ENCODE results near the gene MKKS.

MKKS gene

GRCh38 chr20:10374036-10374435 is 60.0 kb downstream of the MKKS start:
- DNase-seq (ENCODE audit: extremely low read depth, low read depth) = no peak
- TF ChIP-seq CTCF (IDR thresholded peaks at IDR 0.05; ENCODE audit: low read depth, low read length, missing control alignments) = no peak
- no peak overlapping the region for H3K4me3 ChIP-seq (replicated peaks; ENCODE audit: low read depth, low read length)

GRCh38 chr20:10371467-10371866 is 62.6 kb downstream of the MKKS start:
- no peak overlapping the region for H3K4me3 ChIP-seq (replicated peaks; ENCODE audit: low read depth, low read length)
- no peak for DNase-seq (ENCODE audit: extremely low read depth, low read depth)
- TF ChIP-seq CTCF (IDR thresholded peaks at IDR 0.05; ENCODE audit: low read depth, low read length, missing control alignments) = no peak

- TF ChIP-seq CTCF (IDR thresholded peaks at IDR 0.05; ENCODE audit: low read depth, low read length, missing control alignments) = no peak
- H3K4me3 ChIP-seq (replicated peaks; ENCODE audit: low read depth, low read length) = no peak overlapping the region
- DNase-seq (ENCODE audit: extremely low read depth, low read depth) = no peak
Measured at GRCh38 chr20:10370091-10370887, 63.7 kb downstream of the MKKS start.

- no peak for DNase-seq (ENCODE audit: extremely low read depth, low read depth)
- TF ChIP-seq CTCF (IDR thresholded peaks at IDR 0.05; ENCODE audit: low read depth, low read length, missing control alignments) = no peak
- no peak overlapping the region for H3K4me3 ChIP-seq (replicated peaks; ENCODE audit: low read depth, low read length)
Measured at GRCh38 chr20:10369723-10370090, 64.3 kb downstream of the MKKS start.

GRCh38 chr20:10368702-10369041 is 65.3 kb downstream of the MKKS start:
- no peak for DNase-seq (ENCODE audit: extremely low read depth, low read depth)
- TF ChIP-seq CTCF (IDR thresholded peaks at IDR 0.05; ENCODE audit: low read depth, low read length, missing control alignments) = no peak
- H3K4me3 ChIP-seq (replicated peaks; ENCODE audit: low read depth, low read length) = no peak overlapping the region

GRCh38 chr20:10367943-10368701 is 65.9 kb downstream of the MKKS start:
- no peak for TF ChIP-seq CTCF (IDR thresholded peaks at IDR 0.05; ENCODE audit: low read depth, low read length, missing control alignments)
- no peak for DNase-seq (ENCODE audit: extremely low read depth, low read depth)
- H3K4me3 ChIP-seq (replicated peaks; ENCODE audit: low read depth, low read length) = no peak overlapping the region

Data from HFF-Myc (cell line).